Keratinocyte (primary cell): ENCODE data around the gene DUSP22. TPM values are rescaled to one million over a fixed set of nuclear protein-coding genes. Genes with fewer than 3 reads are reported as not detected.

ENCODE experiments used
- DNase-seq: peaks from one replicate; pipeline ENCODE4 v3.0.0-alpha.2; 2011; ENCODE audit warnings: low read depth, missing footprints, low spot score
- FAIRE-seq: peaks from 2 replicates; lab custom pipeline; 2011; peaks lifted over from hg19 to GRCh38; lab: Jason Lieb, UNC
- H2AFZ ChIP-seq: 2 replicates; pipeline ENCODE4 v1.6.0; 2012; ENCODE audit warnings: low read length, control low read depth, inconsistent platforms; ENCODE audit not compliant: control insufficient read depth
- H3K27ac ChIP-seq: 2 replicates; pipeline ENCODE4 v1.5.1; 2011; ENCODE audit warnings: low read length; ENCODE audit not compliant: control insufficient read depth, insufficient read depth
- H3K27me3 ChIP-seq: 3 replicates; pipeline ENCODE4 v1.6.0; 2011; ENCODE audit warnings: low read length; ENCODE audit not compliant: control insufficient read depth, insufficient read depth; ENCODE audit errors: extremely low read depth
- H3K36me3 ChIP-seq, 2 experiments: 2 replicates in 1 of 2; 3 replicates in 1 of 2; pipeline ENCODE4 v1.5.1; 2011; ENCODE audit warnings: low read length in 2 of 2, mild to moderate bottlenecking in 1 of 2; ENCODE audit not compliant: control insufficient read depth in 2 of 2, insufficient read depth in 2 of 2; ENCODE audit errors: extremely low read depth in 1 of 2
- H3K4me1 ChIP-seq: 3 replicates; pipeline ENCODE4 v1.5.1; 2011; ENCODE audit warnings: low read length; ENCODE audit not compliant: control insufficient read depth, insufficient read depth; ENCODE audit errors: extremely low read depth
- H3K4me2 ChIP-seq: 3 replicates; pipeline ENCODE4 v1.6.0; 2011; ENCODE audit warnings: low read depth, low read length; ENCODE audit not compliant: control insufficient read depth, insufficient read depth; ENCODE audit errors: extremely low read depth
- H3K4me3 ChIP-seq, 3 experiments: fragments of 200-600 bp in 1 of 3; sonication (generic) in 1 of 3; 2 replicates in 2 of 3; 3 replicates in 1 of 3; pipeline ENCODE4 v1.5.1; 2011 to 2016; ENCODE audit warnings: low read length in 3 of 3, mild to moderate bottlenecking in 3 of 3, control low read depth in 2 of 3, inconsistent platforms in 1 of 3, low read depth in 1 of 3, mixed read lengths in 1 of 3, mixed run types in 1 of 3, moderate library complexity in 1 of 3; ENCODE audit not compliant: control insufficient read depth in 2 of 3, insufficient read depth in 2 of 3; ENCODE audit errors: extremely low read depth in 1 of 3
- H3K79me2 ChIP-seq: 2 replicates; pipeline ENCODE4 v1.6.0; 2012; ENCODE audit warnings: low read length; ENCODE audit not compliant: control insufficient read depth, insufficient read depth
- H3K9ac ChIP-seq: 3 replicates; pipeline ENCODE4 v1.6.0; 2011; ENCODE audit warnings: low read length; ENCODE audit not compliant: control insufficient read depth, insufficient read depth; ENCODE audit errors: extremely low read depth
- H3K9me1 ChIP-seq: 3 replicates; pipeline ENCODE4 v1.6.0; 2011; ENCODE audit warnings: low read length; ENCODE audit not compliant: control insufficient read depth, insufficient read depth; ENCODE audit errors: extremely low read depth
- H3K9me3 ChIP-seq: 2 replicates; pipeline ENCODE4 v1.5.1; 2012; ENCODE audit warnings: low read depth, low read length; ENCODE audit not compliant: control insufficient read depth
- H4K20me1 ChIP-seq: 3 replicates; pipeline ENCODE4 v1.6.0; 2011; ENCODE audit warnings: low read length; ENCODE audit not compliant: control insufficient read depth, insufficient read depth; ENCODE audit errors: extremely low read depth
- CTCF ChIP-seq, 3 experiments: IDR thresholded peaks in 1 of 3; conservative IDR thresholded peaks in 1 of 3; optimal IDR thresholded peaks in 1 of 3; 2 replicates in 2 of 3; 3 replicates in 1 of 3; pipeline versions ENCODE3 to v1.5.1; 2011; ENCODE audit warnings: low read length in 3 of 3, mild to moderate bottlenecking in 3 of 3, moderate library complexity in 2 of 3, control low read depth in 1 of 3, inconsistent platforms in 1 of 3; ENCODE audit not compliant: insufficient read depth in 2 of 3; ENCODE audit errors: extremely low read depth in 1 of 3
- EZH2 ChIP-seq: IDR thresholded peaks from one replicate; pipeline ENCODE4 v1.6.1; 2012; ENCODE audit warnings: inconsistent platforms, mild to moderate bottlenecking, low read length, moderate library complexity
- dilution Hi-C: fragments of 300-500 bp; cut with MboI; formaldehyde crosslinking; loops from one replicate; pipeline ENCODE4 v1.7.0; 2020; ENCODE audit warnings: low sequenced_read_pairs; ENCODE audit not compliant: extremely low pct_ligation_motif_present
- polyA plus RNA-seq, 5 experiments: library from polyadenylated mRNA; depleted of rRNA in 3 of 5; stranded (reverse) in 3 of 5; stranded (forward) in 1 of 5; unstranded in 1 of 5; fragments of >200 nt; gene quantifications; 1 replicate in 1 of 5; 2 replicates in 3 of 5; 3 replicates in 1 of 5; pipeline versions ENCODE4 v1.2.1 to v1.2.3, GENCODE V29; 2011 to 2012; ENCODE audit warnings: missing spikeins in 2 of 5, low read depth in 1 of 5, low replicate concordance in 1 of 5

Gene DUSP22
- polyA plus RNA-seq, 1 donor (not counting 4 experiments of a cell fraction or from before 2014, with no cell fraction given), result 17.3 TPM

- peaks cover 4% of the 10 kb centered on the region in 2 experiments for H3K36me3 ChIP-seq
- H3K27ac ChIP-seq, result no peak overlapping the region
- no peaks in the 10 kb centered on the region for H3K79me2 ChIP-seq
- no peak overlapping the region for H3K4me2 ChIP-seq
- peaks cover 1% of the 10 kb centered on the region for H3K4me1 ChIP-seq
- no peaks in the 10 kb centered on the region for H3K9me1 ChIP-seq
- FAIRE-seq (no peak), DNase-seq (no peak)
- TF ChIP-seq EZH2 (no peak), CTCF (optimal IDR thresholded peaks at IDR 0.05 in 1 of 3, IDR thresholded peaks at IDR 0.05 in 1 of 3, conservative IDR thresholded peaks at IDR 0.05 in 1 of 3; ENCODE audit: extremely low read depth in 1 of 3, insufficient read depth in 2 of 3, low read length in 3 of 3) (no peak)
- H3K9me3 ChIP-seq, result peaks cover 1% of the 10 kb centered on the region
- dilution Hi-C loops, result no loop called here
- H3K27me3 ChIP-seq, result no peaks in the 10 kb centered on the region
- H3K4me3 ChIP-seq, result no peak overlapping the region
- no peak overlapping the region for H3K9ac ChIP-seq
- H2AFZ ChIP-seq, result no peak overlapping the region
- H4K20me1 ChIP-seq, result no peaks in the 10 kb centered on the region
Observed at GRCh38 chr6:310671-311070, 18.4 kb downstream of the DUSP22 start.

DNA sequence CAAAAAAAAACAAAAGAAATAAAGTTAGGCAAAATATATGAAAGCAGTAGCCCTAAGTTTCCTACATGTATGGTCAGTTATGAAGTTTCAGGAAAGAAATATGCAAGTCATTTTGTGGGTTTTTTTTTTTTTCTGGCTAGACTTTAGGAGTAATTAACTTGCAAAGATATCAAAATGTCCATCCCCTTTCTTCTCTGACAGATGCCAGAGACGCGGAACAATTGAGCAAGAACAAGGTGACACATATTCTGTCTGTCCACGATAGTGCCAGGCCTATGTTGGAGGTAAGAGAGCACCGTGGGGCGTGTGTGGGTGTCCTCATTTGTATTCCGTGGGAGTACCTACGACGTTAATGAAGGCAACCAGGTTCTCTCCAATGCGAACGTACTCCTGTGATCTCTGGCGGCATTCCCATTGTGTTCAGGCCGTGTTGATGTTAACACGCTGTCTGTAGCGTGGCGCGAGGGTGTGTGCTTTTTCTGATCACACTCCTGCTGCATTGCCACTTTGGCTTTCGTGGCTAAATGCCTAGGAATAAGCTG, 19.5 kb downstream of the DUSP22 start:
- Histone ChIP-seq H3K9me1 (no peaks in the 10 kb centered on the region), H3K4me2 (no peak overlapping the region), H3K9ac (no peak overlapping the region), H4K20me1 (no peaks in the 10 kb centered on the region), H3K36me3 (peaks cover 4% of the 10 kb centered on the region in 2 experiments), H3K79me2 (no peaks in the 10 kb centered on the region), H3K27ac (no peak overlapping the region), H3K9me3 (peaks cover 1% of the 10 kb centered on the region), H2AFZ (no peak overlapping the region), H3K27me3 (no peaks in the 10 kb centered on the region), H3K4me3 (no peak overlapping the region), H3K4me1 (no peaks in the 10 kb centered on the region)
- no peak for FAIRE-seq
- TF ChIP-seq EZH2, result no peak
- TF ChIP-seq CTCF (optimal IDR thresholded peaks at IDR 0.05 in 1 of 3, IDR thresholded peaks at IDR 0.05 in 1 of 3, conservative IDR thresholded peaks at IDR 0.05 in 1 of 3; ENCODE audit: extremely low read depth in 1 of 3, insufficient read depth in 2 of 3, low read length in 3 of 3), result no peak
- dilution Hi-C loops, result no loop called here
- DNase-seq, result no peak
